NCI-H1105 treated with DMSO at 0.1 percent for 48 hours (cell line): ENCODE measurements around the gene EXOC3.

Experiments
- DNase-seq: peaks from one replicate; lab custom pipeline; 2025; lab: John Stamatoyannopoulos, UW

Gene EXOC3

DNA sequence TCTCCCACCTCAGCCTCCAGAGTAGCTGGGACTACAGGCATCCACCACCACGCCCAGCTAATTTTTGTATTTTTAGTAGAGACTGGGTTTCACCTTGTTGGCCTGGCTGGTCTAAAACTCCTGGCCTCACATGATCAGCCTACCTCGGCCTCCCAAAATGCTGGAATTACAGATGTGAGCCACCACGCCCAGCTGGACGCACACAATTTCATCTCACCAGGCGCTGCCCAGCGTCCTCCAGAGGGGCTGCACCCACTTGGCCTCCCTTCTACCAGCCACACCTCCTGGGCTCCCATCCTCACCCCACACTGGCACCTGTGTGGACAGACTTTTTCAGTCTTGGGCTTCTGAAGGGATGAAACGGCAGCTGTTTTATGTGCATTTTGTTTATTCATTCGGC is 3.8 kb upstream of the EXOC3 start:
- no peak for DNase-seq

GRCh38 chr5:439636-440035 is 3.3 kb upstream of the EXOC3 start:
- DNase-seq = no peak

GRCh38 chr5:440401-441201 is 2.4 kb upstream of the EXOC3 start:
- no peak for DNase-seq

GRCh38 chr5:441996-442334 is 1.0 kb upstream of the EXOC3 start:
- DNase-seq = no peak

- peak; percentile 47 for DNase-seq
Observed at GRCh38 chr5:443239-444151, 519 bp downstream of the EXOC3 start.

GRCh38 chr5:444226-444625 is 1.2 kb downstream of the EXOC3 start:
- no peak for DNase-seq

GRCh38 chr5:445591-445990 is 2.6 kb downstream of the EXOC3 start:
- no peak for DNase-seq

- DNase-seq = no peak
Observed at GRCh38 chr5:446066-446882, 3.3 kb downstream of the EXOC3 start.

DNA sequence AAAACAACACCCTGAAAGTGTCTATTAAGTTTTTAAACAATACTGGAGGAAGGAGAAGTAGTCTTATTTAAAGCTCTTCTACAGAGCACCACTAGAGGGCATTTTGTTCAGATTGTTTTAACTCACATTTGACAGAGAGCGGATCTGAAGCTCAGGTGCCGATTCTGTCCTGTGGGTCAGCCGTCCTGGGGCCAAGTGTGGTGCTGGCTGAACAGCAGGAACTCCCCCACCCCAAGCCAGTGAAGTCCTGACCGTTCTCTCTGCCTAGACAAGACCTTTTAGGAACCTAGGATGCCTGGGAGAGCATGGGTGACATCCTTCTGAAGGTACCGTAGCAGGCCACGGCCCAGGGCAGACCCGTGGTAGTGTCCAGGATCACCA is 3.9 kb downstream of the EXOC3 start:
- peak; percentile 32 for DNase-seq

- no peak for DNase-seq
Observed at GRCh38 chr5:447501-447900, 4.5 kb downstream of the EXOC3 start.

DNA sequence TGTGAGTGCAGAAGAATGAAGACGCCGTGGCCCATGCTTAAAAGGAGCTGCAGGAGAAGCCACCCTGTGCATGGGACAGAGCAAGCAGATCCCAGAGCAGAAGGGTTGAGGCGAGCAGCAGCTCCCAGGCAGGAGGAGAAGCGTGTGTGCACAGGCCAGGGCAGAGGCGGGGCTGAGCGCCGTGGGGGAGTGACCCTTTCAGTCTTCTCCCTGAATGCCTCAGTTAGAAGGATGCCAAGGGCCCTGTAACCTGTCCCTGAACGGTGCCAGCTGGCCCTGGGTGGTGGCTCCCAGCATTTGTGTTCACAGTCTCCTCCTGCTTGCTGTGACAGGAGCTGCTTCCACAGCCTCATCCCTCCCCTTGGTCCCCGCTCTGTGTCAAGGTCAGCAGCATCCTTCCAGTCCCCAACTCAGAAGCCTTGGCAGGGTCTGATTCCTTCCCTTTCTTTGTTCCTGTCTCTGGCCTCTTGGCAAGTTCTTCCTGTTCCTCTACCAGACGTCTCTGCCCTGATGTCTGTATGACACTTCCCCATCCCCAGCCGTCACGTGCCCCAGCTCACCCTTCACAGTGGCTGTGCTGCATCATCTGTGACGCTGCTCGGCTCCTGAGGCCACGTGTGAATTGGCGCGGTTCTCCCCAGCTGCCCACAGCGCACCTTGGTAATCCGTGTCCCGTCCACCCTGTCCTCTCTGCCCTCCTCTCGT is 5.2 kb downstream of the EXOC3 start:
- DNase-seq = no peak

GRCh38 chr5:448766-449090 is 5.8 kb downstream of the EXOC3 start:
- DNase-seq = no peak

GRCh38 chr5:449151-449550 is 6.2 kb downstream of the EXOC3 start:
- DNase-seq = no peak

DNA sequence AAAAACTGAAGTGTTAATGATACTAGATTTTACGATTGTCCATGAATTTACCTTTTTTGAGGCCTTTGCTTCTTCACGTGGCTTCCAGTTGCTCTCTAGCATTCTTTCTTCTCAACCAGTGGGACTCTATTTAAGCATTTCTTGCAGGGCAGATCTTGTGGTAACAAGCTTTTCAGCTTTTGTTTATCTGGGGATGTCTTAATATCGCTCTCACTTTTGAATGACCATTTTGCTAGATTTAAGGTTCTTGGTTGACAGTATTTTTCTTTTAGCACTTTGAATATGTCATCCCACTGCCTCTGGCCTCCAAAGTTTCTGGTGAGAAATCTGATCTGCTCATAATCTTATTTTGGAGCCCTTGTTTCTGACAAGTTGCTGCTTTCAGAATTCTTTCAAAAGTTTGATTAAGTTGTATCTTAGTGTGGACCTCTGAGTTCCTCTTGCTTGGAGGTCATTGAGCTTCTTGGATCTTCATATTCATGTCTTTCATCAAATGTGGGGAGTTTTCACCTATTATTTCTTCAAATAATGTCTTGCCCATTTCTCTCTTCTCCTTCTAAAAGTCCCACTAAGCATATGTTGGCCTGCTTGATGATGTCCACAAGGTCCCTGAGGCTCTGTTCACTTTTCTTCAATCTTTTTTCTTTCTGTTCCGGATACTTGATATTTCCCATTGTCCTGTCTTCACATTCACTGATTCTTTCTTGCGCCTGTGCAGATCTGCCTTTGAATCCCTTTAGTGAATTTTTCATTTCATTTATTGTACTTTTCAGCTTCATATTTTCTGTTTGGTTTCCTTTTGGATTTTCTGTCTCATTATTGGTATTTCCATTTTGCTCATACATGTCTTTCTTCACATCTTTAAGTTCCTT is 8.8 kb downstream of the EXOC3 start:
- no peak for DNase-seq

- DNase-seq = no peak
Observed at GRCh38 chr5:452978-453710, 10.2 kb downstream of the EXOC3 start.

DNA sequence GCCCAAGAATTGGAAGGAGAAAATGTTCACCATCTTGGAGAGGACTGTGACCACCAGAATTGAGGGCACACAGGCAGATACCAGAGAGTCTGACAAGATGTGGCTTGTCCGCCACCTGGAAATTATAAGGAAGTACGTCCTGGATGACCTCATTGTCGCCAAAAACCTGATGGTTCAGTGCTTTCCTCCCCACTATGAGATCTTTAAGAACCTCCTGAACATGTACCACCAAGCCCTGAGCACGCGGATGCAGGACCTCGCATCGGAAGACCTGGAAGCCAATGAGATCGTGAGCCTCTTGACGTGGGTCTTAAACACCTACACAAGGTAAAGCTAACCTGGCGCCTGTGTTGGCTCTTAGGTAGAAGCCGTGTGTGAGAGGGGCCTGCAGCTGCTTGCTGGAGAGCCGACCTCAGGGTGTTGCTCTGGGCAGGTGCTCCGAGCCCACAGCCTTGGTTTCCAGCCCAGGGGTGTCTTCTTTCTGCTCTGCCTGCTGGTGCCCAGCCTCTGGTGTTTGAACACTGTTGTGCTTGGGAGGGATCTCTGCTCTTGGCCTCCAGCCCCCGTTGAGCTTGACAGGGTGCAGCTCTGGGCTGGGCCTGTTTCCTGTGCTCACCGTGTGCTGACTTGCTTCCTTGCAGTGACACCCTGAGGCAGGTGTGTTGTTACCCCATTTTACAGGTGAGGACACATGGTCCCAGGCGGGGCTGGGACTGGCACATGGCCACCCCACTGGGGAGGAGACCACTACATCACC is 10.9 kb downstream of the EXOC3 start:
- DNase-seq = no peak

GRCh38 chr5:454936-455335 is 12.0 kb downstream of the EXOC3 start:
- no peak for DNase-seq

DNA sequence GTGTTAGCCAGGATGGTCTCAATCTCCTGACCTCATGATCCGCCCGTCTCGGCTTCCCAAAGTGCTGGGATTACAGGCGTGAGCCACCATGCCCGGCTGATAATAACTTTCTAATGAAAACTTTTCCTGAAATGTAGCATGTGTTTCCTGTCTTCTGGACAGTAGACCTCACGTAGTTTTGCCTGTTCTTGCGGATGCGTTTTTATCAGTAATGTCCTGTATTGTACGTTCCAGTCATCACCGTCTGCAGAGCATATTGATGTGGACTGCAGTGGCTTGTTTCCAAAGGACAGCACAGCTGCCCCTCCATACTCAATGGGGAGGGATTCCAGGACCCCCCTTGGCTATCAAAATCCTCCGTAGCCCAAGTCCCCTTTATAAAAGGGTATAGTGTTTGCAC is 12.8 kb downstream of the EXOC3 start:
- no peak for DNase-seq

- no peak for DNase-seq
Observed at GRCh38 chr5:456351-457194, 13.6 kb downstream of the EXOC3 start.
